IMR-90 (cell line): ENCODE results near the gene PHACTR3. TPM values are rescaled to one million over a fixed set of nuclear protein-coding genes. Genes with fewer than 3 reads are reported as not detected.

ENCODE experiments used
- ATAC-seq: fragments of 200-7000 bp; cut with Tn5 transposase; 2 replicates; pipeline ENCODE4 v1.9.1; 2020; ENCODE audit warnings: low read depth, mild to moderate bottlenecking, moderate library complexity
- BruUV-seq: library from RNA; stranded (reverse); fragments of 400-500 nt; replicated peaks from 2 replicates; lab custom pipeline; 2021; lab: Mats Ljungman, UMichigan
- CTCF ChIA-PET: fragments of 300-600 bp; formaldehyde crosslinking; extraction: SDS; loops from one replicate; lab custom pipeline; 2021; ENCODE audit warnings: antibody characterized with exemption; lab: Yijun Ruan, JAX
- POLR2A ChIA-PET: fragments of 300-600 bp; sonication (Branson Sonifier 250); formaldehyde crosslinking; loops from one replicate; lab custom pipeline; 2022; ENCODE audit warnings: antibody characterized with exemption; ENCODE audit not compliant: unreplicated experiment; lab: Charles Lee
- DNase-seq: peaks from one replicate; pipeline ENCODE4 v3.0.0; 2013
- H2AFZ ChIP-seq: replicated peaks from 2 replicates; pipeline ENCODE3; 2013; ENCODE audit warnings: low read length, mild to moderate bottlenecking; ENCODE audit not compliant: poor library complexity
- H2AK5ac ChIP-seq: 2 replicates; pipeline ENCODE4 v1.6.1; 2013; ENCODE audit warnings: low read depth, low read length, inconsistent platforms
- H2AK9ac ChIP-seq: replicated peaks from 2 replicates; pipeline ENCODE3; 2013; ENCODE audit warnings: mild to moderate bottlenecking, low read depth, low read length, moderate library complexity; ENCODE audit not compliant: poor library complexity
- H2BK120ac ChIP-seq: 2 replicates; pipeline ENCODE4 v1.6.1; 2013; ENCODE audit warnings: low read depth, low read length, inconsistent platforms
- H2BK15ac ChIP-seq: 3 replicates; pipeline ENCODE4 v1.6.1; 2013; ENCODE audit warnings: low read depth, low read length, inconsistent platforms
- H2BK20ac ChIP-seq: 2 replicates; pipeline ENCODE4 v1.6.1; 2013; ENCODE audit warnings: low read depth, mild to moderate bottlenecking, inconsistent platforms, low read length, moderate library complexity
- H2BK5ac ChIP-seq: 2 replicates; pipeline ENCODE4 v1.6.1; 2013; ENCODE audit warnings: mild to moderate bottlenecking, low read depth, low read length, inconsistent platforms; ENCODE audit not compliant: poor library complexity, severe bottlenecking
- H3K14ac ChIP-seq: replicated peaks from 2 replicates; pipeline ENCODE4 v1.6.1; 2013; ENCODE audit warnings: low read depth, low read length, inconsistent platforms
- H3K18ac ChIP-seq: 2 replicates; pipeline ENCODE4 v1.6.1; 2013; ENCODE audit warnings: low read depth, low read length, control low read depth
- H3K23ac ChIP-seq: 2 replicates; pipeline ENCODE4 v1.6.1; 2013; ENCODE audit warnings: low read depth, low read length, inconsistent platforms
- H3K27ac ChIP-seq: 2 replicates; pipeline ENCODE4 v1.5.1; 2013; ENCODE audit warnings: mild to moderate bottlenecking, control low read depth, low read length; ENCODE audit not compliant: insufficient read depth
- H3K27me3 ChIP-seq: 2 replicates; pipeline ENCODE4 v1.6.1; 2013; ENCODE audit warnings: low read length; ENCODE audit not compliant: control insufficient read depth, insufficient read depth
- H3K36me3 ChIP-seq: 2 replicates; pipeline ENCODE4 v1.6.1; 2013; ENCODE audit warnings: low read length, mixed read lengths; ENCODE audit not compliant: control insufficient read depth, insufficient read depth
- H3K4ac ChIP-seq: 2 replicates; pipeline ENCODE4 v1.6.1; 2013; ENCODE audit warnings: low read depth, low read length, inconsistent platforms
- H3K4me1 ChIP-seq: 2 replicates; pipeline ENCODE4 v1.6.1; 2013; ENCODE audit warnings: low read length, mixed read lengths; ENCODE audit not compliant: control insufficient read depth, insufficient read depth
- H3K4me2 ChIP-seq: 2 replicates; pipeline ENCODE4 v1.6.1; 2013; ENCODE audit warnings: low read depth, mild to moderate bottlenecking, control low read depth, low read length, moderate library complexity
- H3K4me3 ChIP-seq: 2 replicates; pipeline ENCODE4 v1.5.1; 2013; ENCODE audit warnings: low read depth, mild to moderate bottlenecking, control low read depth, low read length, moderate library complexity; ENCODE audit not compliant: insufficient read depth
- H3K56ac ChIP-seq: 2 replicates; pipeline ENCODE4 v1.6.1; 2013; ENCODE audit warnings: low read length, inconsistent platforms; ENCODE audit not compliant: insufficient read depth; ENCODE audit errors: extremely low read depth
- H3K79me1 ChIP-seq, 2 experiments: 2 replicates each; pipeline ENCODE4 v1.6.1; 2013; ENCODE audit warnings: low read length in 2 of 2, inconsistent platforms in 1 of 2, low read depth in 1 of 2
- H3K9ac ChIP-seq: 2 replicates; pipeline ENCODE4 v1.6.1; 2013; ENCODE audit warnings: low read depth, low read length, control low read depth
- H3K9me1 ChIP-seq: 2 replicates; pipeline ENCODE4 v1.6.1; 2013; ENCODE audit warnings: low read length, inconsistent platforms; ENCODE audit not compliant: insufficient read depth
- H3K9me3 ChIP-seq: 2 replicates; pipeline ENCODE4 v1.6.1; 2013; ENCODE audit warnings: low read length; ENCODE audit not compliant: control insufficient read depth, insufficient read depth
- H4K20me1 ChIP-seq: 2 replicates; pipeline ENCODE4 v1.6.1; 2013; ENCODE audit warnings: low read length, inconsistent platforms; ENCODE audit not compliant: insufficient read depth
- H4K5ac ChIP-seq: 2 replicates; pipeline ENCODE4 v1.6.1; 2013; ENCODE audit warnings: mild to moderate bottlenecking, low read depth, low read length, control low read depth
- H4K8ac ChIP-seq, 2 experiments: 2 replicates each; pipeline ENCODE4 v1.6.1; 2013; ENCODE audit warnings: low read depth in 2 of 2, low read length in 2 of 2, control low read depth in 1 of 2, inconsistent platforms in 1 of 2
- H4K91ac ChIP-seq: 2 replicates; pipeline ENCODE4 v1.6.1; 2013; ENCODE audit warnings: low read depth, low read length, inconsistent platforms; ENCODE audit not compliant: insufficient read depth
- CEBPB ChIP-seq: IDR thresholded peaks from 2 replicates; pipeline ENCODE4 v1.6.1; 2012; ENCODE audit warnings: low read depth, low read length, improper control_type of control experiment
- CHD1 ChIP-seq: IDR thresholded peaks from 2 replicates; pipeline ENCODE4 v1.6.1; 2012; ENCODE audit warnings: low read depth, low read length, improper control_type of control experiment
- CTCF ChIP-seq: conservative IDR thresholded peaks from 2 replicates; pipeline ENCODE4 v1.5.1; 2012; ENCODE audit warnings: mild to moderate bottlenecking, low read depth, low read length, improper control_type of control experiment
- FOS ChIP-seq: fragments of 150-350 bp; IDR thresholded peaks from 2 replicates; pipeline ENCODE4 v1.6.1; 2016; ENCODE audit warnings: low read depth, low read length
- MAFK ChIP-seq: IDR thresholded peaks from 2 replicates; pipeline ENCODE4 v1.6.1; 2012; ENCODE audit warnings: low read depth, low read length, improper control_type of control experiment
- MAZ ChIP-seq: IDR thresholded peaks from 2 replicates; pipeline ENCODE4 v1.6.1; 2012; ENCODE audit warnings: low read depth, mild to moderate bottlenecking, low read length, improper control_type of control experiment, moderate library complexity, borderline replicate concordance
- MXI1 ChIP-seq: IDR thresholded peaks from 2 replicates; pipeline ENCODE4 v1.6.1; 2012; ENCODE audit warnings: low read depth, mild to moderate bottlenecking, low read length, moderate library complexity, borderline replicate concordance
- NFE2L2 ChIP-seq: fragments of 150-350 bp; IDR thresholded peaks from 2 replicates; pipeline ENCODE4 v1.6.1; 2016; ENCODE audit warnings: low read depth, mild to moderate bottlenecking, low read length
- POLR2A ChIP-seq: IDR thresholded peaks from 2 replicates; pipeline ENCODE4 v1.6.1; 2012; ENCODE audit warnings: mild to moderate bottlenecking, low read depth, low read length
- RAD21 ChIP-seq: IDR thresholded peaks from 2 replicates; pipeline ENCODE4 v1.6.1; 2012; ENCODE audit warnings: low read length, improper control_type of control experiment
- RCOR1 ChIP-seq: IDR thresholded peaks from 2 replicates; pipeline ENCODE4 v1.6.1; 2012; ENCODE audit warnings: mild to moderate bottlenecking, low read length, improper control_type of control experiment; ENCODE audit not compliant: insufficient replicate concordance
- RFX5 ChIP-seq: IDR thresholded peaks from 2 replicates; pipeline ENCODE4 v1.8.0; 2012; ENCODE audit warnings: low read depth, mild to moderate bottlenecking, low read length, moderate library complexity
- SMC3 ChIP-seq: fragments of 150-350 bp; IDR thresholded peaks from 2 replicates; pipeline ENCODE4 v1.6.1; 2016; ENCODE audit warnings: low read depth, mild to moderate bottlenecking, antibody characterized with exemption, low read length, moderate library complexity
- WGBS, 2 experiments: methylation state at CpG; one replicate each; pipeline versions ENCODE4 v1.1.5 to v1.1.7; 2013; ENCODE audit warnings: missing lambda C conversion rate in 2 of 2; ENCODE audit not compliant: insufficient read length in 1 of 2; ENCODE audit errors: extremely low coverage in 2 of 2; 5-methylcytosine and 5-hydroxymethylcytosine counted together
- dilution Hi-C: fragments of 300-500 bp; cut with HindIII; formaldehyde crosslinking; loops from one replicate; pipeline ENCODE4 v1.14.3; 2018; ENCODE audit warnings: low sequenced_read_pairs; ENCODE audit not compliant: unreplicated experiment
- in situ Hi-C: fragments of 300-500 bp; cut with MboI; formaldehyde crosslinking; loops from 3 replicates; pipeline ENCODE4 v1.14.3; 2019; ENCODE audit warnings: low sequenced_read_pairs, inconsistent platforms, mixed read lengths
- intact Hi-C: fragments of 100-400 bp; cut with micrococcal nuclease; formaldehyde crosslinking; loops from 2 replicates; pipeline ENCODE4 v1.10.0; 2022
- polyA plus RNA-seq, 3 experiments: library from polyadenylated mRNA; depleted of rRNA; stranded (reverse); fragments of >200 nt; gene quantifications; 2 replicates each; pipeline ENCODE4 v1.2.3, GENCODE V29; 2012; ENCODE audit warnings: low replicate concordance in 1 of 3
- total RNA-seq: library from RNA; depleted of rRNA; stranded (reverse); fragments of >200 nt; gene quantifications from 2 replicates; pipeline ENCODE4 v1.2.3, GENCODE V29; 2012
- TF ChIP-seq, protein P1 (sequence below): fragments of 150-350 bp; IDR thresholded peaks from 2 replicates; pipeline ENCODE4 v1.6.1; 2016; ENCODE audit warnings: low read depth, mild to moderate bottlenecking, low read length, moderate library complexity, borderline replicate concordance

PHACTR3 gene
- total and polyA plus RNA-seq, 2 of the 4 experiments (the other 2 are of a cell fraction), result not detected

DNA sequence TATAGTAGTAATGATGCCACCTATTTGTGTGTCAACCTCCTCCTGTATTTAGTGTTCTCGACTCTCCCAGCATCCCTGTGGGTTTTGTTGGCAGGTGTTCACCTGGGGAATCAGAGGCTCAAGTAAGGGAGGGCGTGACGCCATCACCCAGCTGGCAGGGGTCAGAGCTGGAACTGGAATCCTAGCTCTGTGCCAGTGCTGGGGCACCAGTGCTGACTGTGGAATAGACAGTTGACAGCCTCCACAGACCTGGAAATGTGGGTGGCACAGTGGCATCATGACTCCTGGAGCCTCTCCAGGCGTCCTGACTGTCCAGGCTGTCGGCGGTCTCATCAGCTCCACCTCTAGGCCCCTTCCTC is 226.3 kb downstream of the PHACTR3 start:
- Histone ChIP-seq H3K4me3 (no peak overlapping the region), H4K5ac (no peak overlapping the region), H3K23ac (no peak overlapping the region), H3K27ac (no peak overlapping the region), H4K20me1 (no peaks in the 10 kb centered on the region), H3K36me3 (no peaks in the 10 kb centered on the region), H2BK15ac (no peak overlapping the region), H4K91ac (no peak overlapping the region), H3K79me1 (no peaks in the 10 kb centered on the region), H2AK5ac (no peak overlapping the region), H3K9me1 (no peaks in the 10 kb centered on the region), H3K9me3 (peaks cover 3% of the 10 kb centered on the region; the same call in 1 of the 2 replicates), H3K14ac (no peak overlapping the region), H2BK5ac (no peak overlapping the region), H3K4me2 (no peak overlapping the region), H3K18ac (no peak overlapping the region), H3K4ac (no peak overlapping the region), H4K8ac (no peak overlapping the region), H2BK20ac (no peak overlapping the region), H3K4me1 (no peaks in the 10 kb centered on the region), H3K56ac (no peak overlapping the region), H3K9ac (no peak overlapping the region), H2AFZ (no peak overlapping the region), H2AK9ac (no peak overlapping the region), H2BK120ac (no peak overlapping the region), H3K27me3 (no peaks in the 10 kb centered on the region; the same call in 1 of the 2 replicates)
- DNase-seq (no peak), ATAC-seq (no peak)
- intact Hi-C loops (no loop called here), in situ Hi-C loops (no loop called here), dilution Hi-C loops (no loop called here)
- ChIA-PET CTCF (interaction anchor here (1.1 kb wide), 1 partner anchor 19 kb away, joined by 3 read pairs; no protein-coding TSS in a partner anchor), POLR2A (no interaction called here)
- WGBS, 2 experiments, result no CpG with 5 or more reads among the region's 6 CpGs
- no TSS peak for BruUV-seq
- no peak for TF ChIP-seq MAZ
- TF ChIP-seq MAFK, result no peak
- no peak for TF ChIP-seq FOS
- TF ChIP-seq CTCF, result no peak
- TF ChIP-seq SMC3, result no peak
- TF ChIP-seq POLR2A, result no peak
- no peak for TF ChIP-seq RCOR1
- TF ChIP-seq RAD21, result no peak
- TF ChIP-seq MXI1, result no peak
- TF ChIP-seq CHD1, result no peak
- TF ChIP-seq RFX5, result no peak
- no peak for TF ChIP-seq NFE2L2
- no peak for TF ChIP-seq CEBPB
- TF ChIP-seq, protein P1, sequence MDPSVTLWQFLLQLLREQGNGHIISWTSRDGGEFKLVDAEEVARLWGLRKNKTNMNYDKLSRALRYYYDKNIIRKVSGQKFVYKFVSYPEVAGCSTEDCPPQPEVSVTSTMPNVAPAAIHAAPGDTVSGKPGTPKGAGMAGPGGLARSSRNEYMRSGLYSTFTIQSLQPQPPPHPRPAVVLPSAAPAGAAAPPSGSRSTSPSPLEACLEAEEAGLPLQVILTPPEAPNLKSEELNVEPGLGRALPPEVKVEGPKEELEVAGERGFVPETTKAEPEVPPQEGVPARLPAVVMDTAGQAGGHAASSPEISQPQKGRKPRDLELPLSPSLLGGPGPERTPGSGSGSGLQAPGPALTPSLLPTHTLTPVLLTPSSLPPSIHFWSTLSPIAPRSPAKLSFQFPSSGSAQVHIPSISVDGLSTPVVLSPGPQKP, result no peak
